Vagina (tissue), 2 donors: ENCODE results near the gene TDG. TPM values are rescaled to one million over a fixed set of nuclear protein-coding genes. Genes with fewer than 3 reads are reported as not detected.

Source experiments
- DNase-seq, 2 donors: peaks; one replicate each; pipeline ENCODE4 v3.0.0-alpha.2; 2017; ENCODE audit errors: extremely low spot score in 2 of 2
- H3K27ac ChIP-seq: fragments of 200-600 bp; sonication (generic); one replicate; pipeline ENCODE4 v1.5.1; 2019
- H3K27me3 ChIP-seq: fragments of 200-600 bp; sonication (generic); one replicate; pipeline ENCODE4 v1.5.1; 2019
- H3K36me3 ChIP-seq, 2 donors: fragments of 200-600 bp; sonication (generic); one replicate each; pipeline ENCODE4 v1.5.1; 2017 to 2019
- H3K4me1 ChIP-seq: fragments of 200-600 bp; sonication (generic); one replicate; pipeline ENCODE4 v1.5.1; 2019
- H3K4me3 ChIP-seq, 2 donors: fragments of 200-600 bp; sonication (generic); 1 replicate in 1 of 2; 2 replicates in 1 of 2; pipeline ENCODE4 v1.5.1; 2016 to 2019
- H3K9me3 ChIP-seq: fragments of 200-600 bp; sonication (generic); one replicate; pipeline ENCODE4 v1.5.1; 2019
- CTCF ChIP-seq, 3 experiments: fragments of 450-650 bp in 2 of 3; fragments of 200-600 bp in 1 of 3; sonication (generic) in 1 of 3; IDR thresholded peaks; one replicate each; pipeline ENCODE4 v1.5.1; 2017 to 2019; ENCODE audit warnings: antibody characterized with exemption in 3 of 3, mild to moderate bottlenecking in 2 of 3, moderate library complexity in 2 of 3
- POLR2A ChIP-seq, 2 donors: fragments of 450-650 bp; IDR thresholded peaks; one replicate each; pipeline ENCODE4 v1.6.1; 2017; ENCODE audit warnings: antibody characterized with exemption in 2 of 2, mild to moderate bottlenecking in 2 of 2, moderate library complexity in 2 of 2
- POLR2AphosphoS5 ChIP-seq, 2 donors: sonication (generic); formaldehyde crosslinking; IDR thresholded peaks; one replicate each; pipeline ENCODE4 v1.9.0; 2017; ENCODE audit warnings: antibody characterized with exemption in 2 of 2, mild to moderate bottlenecking in 2 of 2, low read depth in 1 of 2; ENCODE audit not compliant: insufficient read depth in 1 of 2
- intact Hi-C: fragments of 100-400 bp; cut with DNase I; formaldehyde crosslinking; loops from one replicate; pipeline ENCODE4 v1.15.1; 2023
- total RNA-seq: library from RNA; depleted of rRNA; stranded (reverse); fragments of >200 nt; gene quantifications from one replicate; pipeline ENCODE4 v1.2.3, GENCODE V29; 2016

Gene TDG
- total RNA-seq, 1 donor from 2014 or later, result 24.6 TPM

GRCh38 chr12:103969391-103969790 is 3.7 kb downstream of the TDG start:
- DNase-seq, result no peak
- H3K27ac ChIP-seq, result no peak overlapping the region
- no peaks in the 10 kb centered on the region for H3K27me3 ChIP-seq
- no peaks in the 10 kb centered on the region for H3K9me3 ChIP-seq
- no peak overlapping the region for H3K4me3 ChIP-seq
- TF ChIP-seq POLR2A (IDR thresholded peaks at IDR 0.05) (no peak), CTCF (IDR thresholded peaks at IDR 0.05) (no peak), POLR2AphosphoS5 (IDR thresholded peaks at IDR 0.05; ENCODE audit: insufficient read depth in 1 of 2, low read depth in 1 of 2) (no peak)
- intact Hi-C loops, result loop anchor here (10.0 kb wide), 1 partner anchor 145 kb away; no protein-coding TSS in a partner anchor
- peaks cover 0 to 4% of the 10 kb centered on the region in 2 donors for H3K36me3 ChIP-seq
- H3K4me1 ChIP-seq, result peaks cover 44% of the 10 kb centered on the region

- Histone ChIP-seq H3K27me3 (no peaks in the 10 kb centered on the region), H3K27ac (no peak overlapping the region), H3K36me3 (peaks cover 0 to 23% of the 10 kb centered on the region in 2 donors), H3K4me3 (no peak overlapping the region), H3K4me1 (peaks cover 9% of the 10 kb centered on the region), H3K9me3 (no peaks in the 10 kb centered on the region)
- TF ChIP-seq POLR2A (IDR thresholded peaks at IDR 0.05), result no peak
- intact Hi-C loops, result no loop called here
- no peak for DNase-seq
Measured at GRCh38 chr12:103973909-103974308, 8.2 kb downstream of the TDG start.

GRCh38 chr12:103975368-103975767 is 9.7 kb downstream of the TDG start:
- no peaks in the 10 kb centered on the region for H3K4me1 ChIP-seq
- no peak overlapping the region for H3K4me3 ChIP-seq
- H3K36me3 ChIP-seq, result peaks cover 0 to 34% of the 10 kb centered on the region in 2 donors
- no peak overlapping the region for H3K27ac ChIP-seq
- intact Hi-C loops, result no loop called here
- no peak for TF ChIP-seq CTCF (IDR thresholded peaks at IDR 0.05)
- TF ChIP-seq POLR2AphosphoS5 (IDR thresholded peaks at IDR 0.05; ENCODE audit: insufficient read depth in 1 of 2, low read depth in 1 of 2), result no peak
- TF ChIP-seq POLR2A (IDR thresholded peaks at IDR 0.05), result no peak
- no peak for DNase-seq
- H3K9me3 ChIP-seq, result no peaks in the 10 kb centered on the region
- H3K27me3 ChIP-seq, result no peaks in the 10 kb centered on the region

- no peaks in the 10 kb centered on the region for H3K9me3 ChIP-seq
- H3K4me3 ChIP-seq, result no peak overlapping the region
- H3K4me1 ChIP-seq, result no peaks in the 10 kb centered on the region
- no peak for TF ChIP-seq POLR2A (IDR thresholded peaks at IDR 0.05)
- TF ChIP-seq POLR2AphosphoS5 (IDR thresholded peaks at IDR 0.05; ENCODE audit: insufficient read depth in 1 of 2, low read depth in 1 of 2), result no peak
- TF ChIP-seq CTCF (IDR thresholded peaks at IDR 0.05), result no peak
- no peaks in the 10 kb centered on the region for H3K27me3 ChIP-seq
- no peak overlapping the region for H3K27ac ChIP-seq
- no peak for DNase-seq
- intact Hi-C loops, result no loop called here
- peaks cover 0 to 55% of the 10 kb centered on the region in 2 donors for H3K36me3 ChIP-seq
Measured at GRCh38 chr12:103978384-103978982, 12.8 kb downstream of the TDG start.

- TF ChIP-seq CTCF (IDR thresholded peaks at IDR 0.05) (no peak), POLR2A (IDR thresholded peaks at IDR 0.05) (no peak)
- H3K27me3 ChIP-seq, result no peaks in the 10 kb centered on the region
- peaks cover 0 to 65% of the 10 kb centered on the region in 2 donors for H3K36me3 ChIP-seq
- no peak overlapping the region for H3K4me3 ChIP-seq
- DNase-seq, result no peak
- no peaks in the 10 kb centered on the region for H3K4me1 ChIP-seq
- H3K9me3 ChIP-seq, result no peaks in the 10 kb centered on the region
- no peak overlapping the region for H3K27ac ChIP-seq
- intact Hi-C loops, result no loop called here
Measured at GRCh38 chr12:103986829-103987228, 21.2 kb downstream of the TDG start.
